ENCODE measurements around the gene ATP6V1G2. TPM values are rescaled to one million over a fixed set of nuclear protein-coding genes. Genes with fewer than 3 reads are reported as not detected.
A peak's percentile ranks its signal among the peaks of the same experiment; 100 is the strongest.

Gene ATP6V1G2
- total RNA-seq, 6 experiments from 2014 or later, result 2.9 to 4.1 (median 3.2) TPM

DNA sequence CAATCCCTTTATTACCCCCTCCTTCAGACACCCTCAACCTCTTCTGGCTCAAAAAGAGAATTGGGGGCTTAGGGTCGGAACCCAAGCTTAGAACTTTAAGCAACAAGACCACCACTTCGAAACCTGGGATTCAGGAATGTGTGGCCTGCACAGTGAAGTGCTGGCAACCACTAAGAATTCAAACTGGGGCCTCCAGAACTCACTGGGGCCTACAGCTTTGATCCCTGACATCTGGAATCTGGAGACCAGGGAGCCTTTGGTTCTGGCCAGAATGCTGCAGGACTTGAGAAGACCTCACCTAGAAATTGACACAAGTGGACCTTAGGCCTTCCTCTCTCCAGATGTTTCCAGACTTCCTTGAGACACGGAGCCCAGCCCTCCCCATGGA lies 31.2 kb upstream of the ATP6V1G2 start:
- H3K4me3 Mint-ChIP-seq, result no peak overlapping the region
- H3K9me3 Mint-ChIP-seq, result no peaks in the 10 kb centered on the region
- no peaks in the 10 kb centered on the region for H3K36me3 Mint-ChIP-seq (ENCODE audit: low read depth)
- no peak for DNase-seq
- TF ChIP-seq, protein P1, sequence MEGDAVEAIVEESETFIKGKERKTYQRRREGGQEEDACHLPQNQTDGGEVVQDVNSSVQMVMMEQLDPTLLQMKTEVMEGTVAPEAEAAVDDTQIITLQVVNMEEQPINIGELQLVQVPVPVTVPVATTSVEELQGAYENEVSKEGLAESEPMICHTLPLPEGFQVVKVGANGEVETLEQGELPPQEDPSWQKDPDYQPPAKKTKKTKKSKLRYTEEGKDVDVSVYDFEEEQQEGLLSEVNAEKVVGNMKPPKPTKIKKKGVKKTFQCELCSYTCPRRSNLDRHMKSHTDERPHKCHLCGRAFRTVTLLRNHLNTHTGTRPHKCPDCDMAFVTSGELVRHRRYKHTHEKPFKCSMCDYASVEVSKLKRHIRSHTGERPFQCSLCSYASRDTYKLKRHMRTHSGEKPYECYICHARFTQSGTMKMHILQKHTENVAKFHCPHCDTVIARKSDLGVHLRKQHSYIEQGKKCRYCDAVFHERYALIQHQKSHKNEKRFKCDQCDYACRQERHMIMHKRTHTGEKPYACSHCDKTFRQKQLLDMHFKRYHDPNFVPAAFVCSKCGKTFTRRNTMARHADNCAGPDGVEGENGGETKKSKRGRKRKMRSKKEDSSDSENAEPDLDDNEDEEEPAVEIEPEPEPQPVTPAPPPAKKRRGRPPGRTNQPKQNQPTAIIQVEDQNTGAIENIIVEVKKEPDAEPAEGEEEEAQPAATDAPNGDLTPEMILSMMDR (IDR thresholded peaks at IDR 0.05), result no peak
- no peak overlapping the region for H3K27ac Mint-ChIP-seq
- H3K4me1 Mint-ChIP-seq (ENCODE audit: low read depth), result peaks cover 39% of the 10 kb centered on the region
- H3K27me3 Mint-ChIP-seq (ENCODE audit: insufficient read depth), result peaks cover 11% of the 10 kb centered on the region

DNA sequence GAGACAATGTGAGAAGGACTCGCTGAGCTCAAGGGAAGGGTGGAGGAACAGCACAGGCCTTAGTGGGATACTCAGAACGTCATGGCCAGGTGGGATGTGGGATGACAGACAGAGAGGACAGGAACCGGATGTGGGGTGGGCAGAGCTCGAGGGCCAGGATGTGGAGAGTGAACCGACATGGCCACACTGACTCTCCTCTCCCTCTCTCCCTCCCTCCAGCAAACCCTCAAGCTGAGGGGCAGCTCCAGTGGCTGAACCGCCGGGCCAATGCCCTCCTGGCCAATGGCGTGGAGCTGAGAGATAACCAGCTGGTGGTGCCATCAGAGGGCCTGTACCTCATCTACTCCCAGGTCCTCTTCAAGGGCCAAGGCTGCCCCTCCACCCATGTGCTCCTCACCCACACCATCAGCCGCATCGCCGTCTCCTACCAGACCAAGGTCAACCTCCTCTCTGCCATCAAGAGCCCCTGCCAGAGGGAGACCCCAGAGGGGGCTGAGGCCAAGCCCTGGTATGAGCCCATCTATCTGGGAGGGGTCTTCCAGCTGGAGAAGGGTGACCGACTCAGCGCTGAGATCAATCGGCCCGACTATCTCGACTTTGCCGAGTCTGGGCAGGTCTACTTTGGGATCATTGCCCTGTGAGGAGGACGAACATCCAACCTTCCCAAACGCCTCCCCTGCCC lies 30.6 kb upstream of the ATP6V1G2 start:
- H3K9me3 Mint-ChIP-seq, result no peaks in the 10 kb centered on the region
- H3K4me1 Mint-ChIP-seq (ENCODE audit: low read depth), result peaks cover 38% of the 10 kb centered on the region
- H3K27ac Mint-ChIP-seq, result no peak overlapping the region; the same call in 1 of the 2 replicates
- peaks cover 11% of the 10 kb centered on the region for H3K27me3 Mint-ChIP-seq (ENCODE audit: insufficient read depth)
- H3K4me3 Mint-ChIP-seq, result no peak overlapping the region
- DNase-seq, result no peak
- H3K36me3 Mint-ChIP-seq (ENCODE audit: low read depth), result no peaks in the 10 kb centered on the region
- TF ChIP-seq, protein P1 (IDR thresholded peaks at IDR 0.05), result no peak

DNA sequence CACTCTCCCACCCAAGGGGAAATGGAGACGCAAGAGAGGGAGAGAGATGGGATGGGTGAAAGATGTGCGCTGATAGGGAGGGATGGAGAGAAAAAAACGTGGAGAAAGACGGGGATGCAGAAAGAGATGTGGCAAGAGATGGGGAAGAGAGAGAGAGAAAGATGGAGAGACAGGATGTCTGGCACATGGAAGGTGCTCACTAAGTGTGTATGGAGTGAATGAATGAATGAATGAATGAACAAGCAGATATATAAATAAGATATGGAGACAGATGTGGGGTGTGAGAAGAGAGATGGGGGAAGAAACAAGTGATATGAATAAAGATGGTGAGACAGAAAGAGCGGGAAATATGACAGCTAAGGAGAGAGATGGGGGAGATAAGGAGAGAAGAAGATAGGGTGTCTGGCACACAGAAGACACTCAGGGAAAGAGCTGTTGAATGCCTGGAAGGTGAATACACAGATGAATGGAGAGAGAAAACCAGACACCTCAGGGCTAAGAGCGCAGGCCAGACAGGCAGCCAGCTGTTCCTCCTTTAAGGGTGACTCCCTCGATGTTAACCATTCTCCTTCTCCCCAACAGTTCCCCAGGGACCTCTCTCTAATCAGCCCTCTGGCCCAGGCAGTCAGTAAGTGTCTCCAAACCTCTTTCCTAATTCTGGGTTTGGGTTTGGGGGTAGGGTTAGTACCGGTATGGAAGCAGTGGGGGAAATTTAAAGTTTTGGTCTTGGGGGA lies 29.7 kb upstream of the ATP6V1G2 start:
- peak overlapping the region; percentile 1; the same call in 1 of the 2 replicates for H3K27ac Mint-ChIP-seq
- TF ChIP-seq, protein P1 (IDR thresholded peaks at IDR 0.05), result no peak
- peak overlapping the region; percentile 51 for H3K4me3 Mint-ChIP-seq
- peaks cover 11% of the 10 kb centered on the region for H3K27me3 Mint-ChIP-seq (ENCODE audit: insufficient read depth)
- no peaks in the 10 kb centered on the region for H3K9me3 Mint-ChIP-seq
- H3K4me1 Mint-ChIP-seq (ENCODE audit: low read depth), result peaks cover 28% of the 10 kb centered on the region
- no peak for DNase-seq
- H3K36me3 Mint-ChIP-seq (ENCODE audit: low read depth), result no peaks in the 10 kb centered on the region

DNA sequence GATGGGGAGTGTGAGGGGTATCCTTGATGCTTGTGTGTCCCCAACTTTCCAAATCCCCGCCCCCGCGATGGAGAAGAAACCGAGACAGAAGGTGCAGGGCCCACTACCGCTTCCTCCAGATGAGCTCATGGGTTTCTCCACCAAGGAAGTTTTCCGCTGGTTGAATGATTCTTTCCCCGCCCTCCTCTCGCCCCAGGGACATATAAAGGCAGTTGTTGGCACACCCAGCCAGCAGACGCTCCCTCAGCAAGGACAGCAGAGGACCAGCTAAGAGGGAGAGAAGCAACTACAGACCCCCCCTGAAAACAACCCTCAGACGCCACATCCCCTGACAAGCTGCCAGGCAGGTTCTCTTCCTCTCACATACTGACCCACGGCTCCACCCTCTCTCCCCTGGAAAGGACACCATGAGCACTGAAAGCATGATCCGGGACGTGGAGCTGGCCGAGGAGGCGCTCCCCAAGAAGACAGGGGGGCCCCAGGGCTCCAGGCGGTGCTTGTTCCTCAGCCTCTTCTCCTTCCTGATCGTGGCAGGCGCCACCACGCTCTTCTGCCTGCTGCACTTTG lies 29.0 kb upstream of the ATP6V1G2 start, which contains the start of gene TNF:
TNF (plus strand) TSS at position 231 of the 567 bp plus-strand sequence; CDS start at position 408, 177 bp downstream.
- no peaks in the 10 kb centered on the region for H3K36me3 Mint-ChIP-seq (ENCODE audit: low read depth)
- no peaks in the 10 kb centered on the region for H3K9me3 Mint-ChIP-seq
- H3K4me1 Mint-ChIP-seq (ENCODE audit: low read depth), result peaks cover 27% of the 10 kb centered on the region
- H3K27ac Mint-ChIP-seq, result peak within 1 kb of the TSS; percentile 1; the same call in 1 of the 2 replicates
- DNase-seq, result peak; percentile 18
- TF ChIP-seq, protein P1 (IDR thresholded peaks at IDR 0.05), result no peak
- H3K4me3 Mint-ChIP-seq, result peak within 1 kb of the TSS; percentile 51
- peaks cover 11% of the 10 kb centered on the region for H3K27me3 Mint-ChIP-seq (ENCODE audit: insufficient read depth)

DNA sequence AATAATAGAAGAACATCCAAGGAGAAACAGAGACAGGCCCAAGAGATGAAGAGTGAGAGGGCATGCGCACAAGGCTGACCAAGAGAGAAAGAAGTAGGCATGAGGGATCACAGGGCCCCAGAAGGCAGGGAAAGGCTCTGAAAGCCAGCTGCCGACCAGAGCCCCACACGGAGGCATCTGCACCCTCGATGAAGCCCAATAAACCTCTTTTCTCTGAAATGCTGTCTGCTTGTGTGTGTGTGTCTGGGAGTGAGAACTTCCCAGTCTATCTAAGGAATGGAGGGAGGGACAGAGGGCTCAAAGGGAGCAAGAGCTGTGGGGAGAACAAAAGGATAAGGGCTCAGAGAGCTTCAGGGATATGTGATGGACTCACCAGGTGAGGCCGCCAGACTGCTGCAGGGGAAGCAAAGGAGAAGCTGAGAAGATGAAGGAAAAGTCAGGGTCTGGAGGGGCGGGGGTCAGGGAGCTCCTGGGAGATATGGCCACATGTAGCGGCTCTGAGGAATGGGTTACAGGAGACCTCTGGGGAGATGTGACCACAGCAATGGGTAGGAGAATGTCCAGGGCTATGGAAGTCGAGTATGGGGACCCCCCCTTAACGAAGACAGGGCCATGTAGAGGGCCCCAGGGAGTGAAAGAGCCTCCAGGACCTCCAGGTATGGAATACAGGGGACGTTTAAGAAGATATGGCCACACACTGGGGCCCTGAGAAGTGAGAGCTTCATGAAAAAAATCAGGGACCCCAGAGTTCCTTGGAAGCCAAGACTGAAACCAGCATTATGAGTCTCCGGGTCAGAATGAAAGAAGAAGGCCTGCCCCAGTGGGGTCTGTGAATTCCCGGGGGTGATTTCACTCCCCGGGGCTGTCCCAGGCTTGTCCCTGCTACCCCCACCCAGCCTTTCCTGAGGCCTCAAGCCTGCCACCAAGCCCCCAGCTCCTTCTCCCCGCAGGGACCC lies 28.0 kb upstream of the ATP6V1G2 start:
- Mint-ChIP-seq H3K27me3 (ENCODE audit: insufficient read depth) (peaks cover 11% of the 10 kb centered on the region), H3K4me3 (no peak overlapping the region), H3K9me3 (no peaks in the 10 kb centered on the region), H3K4me1 (ENCODE audit: low read depth) (peaks cover 27% of the 10 kb centered on the region), H3K36me3 (ENCODE audit: low read depth) (no peaks in the 10 kb centered on the region), H3K27ac (no peak overlapping the region)
- TF ChIP-seq, protein P1 (IDR thresholded peaks at IDR 0.05), result no peak
- DNase-seq, result no peak
